Ramos (cell line): Measurements from ENCODE around the gene RPL22.

Experiments
- in situ Hi-C: fragments of 300-500 bp; cut with MboI; formaldehyde crosslinking; loops from one replicate; pipeline ENCODE4 v1.14.3; 2022; ENCODE audit warnings: low sequenced_read_pairs; ENCODE audit not compliant: unreplicated experiment

The RPL22 gene

GRCh38 chr1:6142734-6143133, 56.7 kb downstream of the RPL22 start:
- in situ Hi-C loops = no loop called here

GRCh38 chr1:6142036-6142621, 57.3 kb downstream of the RPL22 start:
- in situ Hi-C loops = no loop called here

- in situ Hi-C loops = no loop called here
These were observed 57.8 kb downstream of the RPL22 start for GRCh38 chr1:6141592-6141991.

- in situ Hi-C loops = no loop called here
These were observed 59.0 kb downstream of the RPL22 start for GRCh38 chr1:6140413-6140812.

- in situ Hi-C loops = no loop called here
These were observed 61.6 kb downstream of the RPL22 start for GRCh38 chr1:6137758-6138157.

GRCh38 chr1:6136516-6137220, 62.7 kb downstream of the RPL22 start:
- in situ Hi-C loops = no loop called here
